Omental fat pad (tissue), 4 donors: Measurements from ENCODE around the gene GLE1. TPM values are rescaled to one million over a fixed set of nuclear protein-coding genes. Genes with fewer than 3 reads are reported as not detected.
"Not testable (repeated sequence)": the region's sequence is repeated elsewhere in the genome, so short reads cannot be mapped to it uniquely, and the experiment has no call there.

Source experiments
- ATAC-seq: fragments of 150-250 bp; one replicate; pipeline ENCODE4 v1.9.1; 2016; ENCODE audit warnings: mild to moderate bottlenecking, moderate library complexity; ENCODE audit not compliant: low FRiP score
- DNase-seq: peaks from one replicate; pipeline ENCODE4 v3.0.0-alpha.2; 2019; ENCODE audit warnings: low spot score
- CTCF ChIP-seq, 3 donors: fragments of 450-650 bp; IDR thresholded peaks; one replicate each; pipeline ENCODE4 v1.5.1; 2016 to 2017; ENCODE audit warnings: antibody characterized with exemption in 3 of 3, mild to moderate bottlenecking in 3 of 3, moderate library complexity in 2 of 3
- small RNA-seq: library from RNA; depleted of rRNA; stranded (forward); fragments of <200 nt; gene quantifications from one replicate; pipeline ENCODE3, GENCODE V24; 2016
- total RNA-seq, 4 donors: library from RNA; depleted of rRNA; stranded (reverse); fragments of >200 nt; gene quantifications; one replicate each; pipeline ENCODE4 v1.1.0, GENCODE V29; 2016

GLE1 gene
- total RNA-seq, 4 donors from 2014 or later, result 13.0 to 22.4 (median 19.9) TPM

DNA sequence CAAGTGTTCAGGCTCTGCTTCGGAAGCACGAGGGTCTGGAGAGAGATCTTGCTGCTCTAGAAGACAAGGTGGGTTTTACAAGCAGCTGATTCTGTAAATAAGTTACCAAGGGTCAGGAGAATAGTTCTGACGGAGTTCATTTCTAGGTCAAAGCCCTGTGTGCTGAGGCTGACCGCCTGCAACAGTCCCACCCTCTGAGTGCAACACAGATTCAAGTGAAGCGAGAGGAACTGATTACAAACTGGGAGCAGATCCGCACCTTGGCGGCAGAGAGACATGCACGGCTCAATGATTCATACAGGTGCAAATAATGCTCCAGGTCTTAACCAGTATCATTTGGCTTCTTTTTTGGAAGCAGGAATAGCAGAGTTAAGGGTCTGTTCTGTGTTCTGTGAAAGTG lies 72.7 kb downstream of the GLE1 start:
- TF ChIP-seq CTCF (IDR thresholded peaks at IDR 0.05), result no peak
- ATAC-seq, result no peak

DNA sequence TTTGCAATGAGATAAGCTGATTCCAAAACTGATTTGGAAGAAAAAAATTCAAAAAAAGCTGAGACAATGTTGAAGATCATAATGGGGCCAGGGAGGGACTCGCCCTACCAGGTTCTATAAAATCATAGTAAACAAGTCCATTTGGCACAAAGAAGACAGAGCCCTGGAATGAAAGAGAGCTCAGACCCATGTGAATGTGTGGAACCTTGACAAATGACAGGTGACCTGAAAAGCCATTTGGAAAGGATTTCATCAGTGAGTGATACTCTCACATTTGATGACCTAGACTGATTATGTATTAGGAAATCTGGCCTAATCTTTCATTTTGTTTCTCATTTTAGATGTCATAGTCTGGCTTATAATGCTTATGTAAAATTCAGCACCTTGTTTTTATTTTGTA lies 74.7 kb downstream of the GLE1 start:
- TF ChIP-seq CTCF (IDR thresholded peaks at IDR 0.05), result no peak
- DNase-seq (no peak), ATAC-seq (no peak)

More for the DNA sequence above, 72.7 kb downstream of the GLE1 start:
- no peak for DNase-seq

- ATAC-seq, result no peak
- no peak for TF ChIP-seq CTCF (IDR thresholded peaks at IDR 0.05)
- DNase-seq, result no peak
These were observed 76.2 kb downstream of the GLE1 start for GRCh38 chr9:128580731-128581130.

GRCh38 chr9:128585155-128585554 lies 80.6 kb downstream of the GLE1 start:
- DNase-seq, ATAC-seq: not testable (repeated sequence)

- DNase-seq, ATAC-seq: not testable (repeated sequence)
These were observed 82.4 kb downstream of the GLE1 start for GRCh38 chr9:128586934-128587333.

DNA sequence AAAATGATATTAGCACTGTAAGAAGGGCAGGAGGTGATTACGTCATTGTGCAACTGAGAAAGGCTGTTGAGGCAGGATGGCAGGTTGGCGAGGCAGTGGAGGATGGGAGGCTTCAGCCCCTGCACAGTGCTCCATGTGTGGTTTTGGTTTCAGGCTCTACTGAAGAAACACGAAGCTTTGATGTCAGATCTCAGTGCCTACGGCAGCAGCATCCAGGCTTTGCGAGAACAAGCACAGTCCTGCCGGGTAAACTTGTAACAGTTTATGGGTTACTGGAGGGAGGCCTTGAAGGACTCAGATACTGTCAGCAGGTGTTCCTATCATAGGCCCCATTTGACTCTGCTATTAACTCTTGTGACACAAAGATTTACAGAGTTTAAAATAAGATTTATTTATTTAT lies 82.9 kb downstream of the GLE1 start:
- ATAC-seq (no peak), DNase-seq (no peak)
- TF ChIP-seq CTCF (IDR thresholded peaks at IDR 0.05), result no peak

DNA sequence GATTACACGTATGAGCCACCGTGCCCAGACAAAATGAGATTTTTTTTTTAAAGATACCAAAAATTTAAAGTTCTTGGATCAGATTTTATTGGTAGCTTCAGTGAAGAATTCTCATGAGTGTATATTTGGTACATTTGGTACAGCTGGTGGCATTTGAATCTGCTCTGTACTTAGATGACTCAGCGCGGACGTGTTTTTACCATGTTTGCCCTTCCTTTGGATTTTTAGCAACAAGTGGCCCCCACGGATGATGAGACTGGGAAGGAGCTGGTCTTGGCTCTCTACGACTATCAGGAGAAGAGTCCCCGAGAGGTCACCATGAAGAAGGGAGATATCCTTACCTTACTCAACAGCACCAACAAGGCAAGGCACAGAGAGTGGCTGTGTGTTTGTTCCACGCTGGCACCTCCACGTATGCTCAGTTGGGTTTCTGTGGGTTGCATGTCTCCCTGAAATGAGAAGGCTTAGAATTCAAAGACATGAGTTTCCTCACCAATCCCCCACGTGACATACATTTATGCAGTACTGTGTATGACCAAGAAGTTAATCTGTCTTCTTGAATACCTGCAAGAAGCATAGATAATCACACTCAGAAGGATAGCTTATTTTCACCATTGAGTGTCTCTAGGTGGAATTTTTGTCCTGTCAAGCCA lies 84.2 kb downstream of the GLE1 start:
- DNase-seq, result no peak
- no peak for ATAC-seq
- no peak for TF ChIP-seq CTCF (IDR thresholded peaks at IDR 0.05)

Small RNA genes lying within 50 kb of the gene (small RNA-seq; reads per million reads assigned to genes)
- gene RNU7-171P, result not detected

Other genes starting within 250 kb of the GLE1 start
- 10 to 100 TPM; 63.0 to 99.8 (median 75.9) TPM for gene GOLGA2, start 228.7 kb upstream of the GLE1 start, total RNA-seq
- gene SWI5, start 228.4 kb upstream of the GLE1 start, total RNA-seq, result 10 to 100 TPM in 3 of 4 donors, 1 to 10 TPM in 1; 10.0 to 33.3 (median 25.2) TPM
- 10 to 100 TPM in 2 of 4 donors, 1 to 10 TPM in 2; 9.1 to 10.3 (median 9.9) TPM for gene TRUB2, start 182.3 kb upstream of the GLE1 start, total RNA-seq
- 10 to 100 TPM; 30.6 to 34.7 (median 32.8) TPM for gene COQ4, start 181.9 kb upstream of the GLE1 start, total RNA-seq
- gene SLC27A4, start 164.2 kb upstream of the GLE1 start, total RNA-seq, result 10 to 100 TPM; 13.2 to 25.4 (median 16.1) TPM
- gene URM1, start 133.3 kb upstream of the GLE1 start, total RNA-seq, result 10 to 100 TPM; 19.8 to 26.0 (median 23.8) TPM
- 10 to 100 TPM; 18.5 to 51.9 (median 24.1) TPM for gene CERCAM, start 83.9 kb upstream of the GLE1 start, total RNA-seq
- gene ODF2, start 48.7 kb upstream of the GLE1 start, total RNA-seq, result 10 to 100 TPM; 16.8 to 27.1 (median 20.8) TPM
- gene SPTAN1, start 47.9 kb downstream of the GLE1 start, total RNA-seq, result 100 to 1,000 TPM; 231 to 381 (median 300) TPM
- 10 to 100 TPM; 12.8 to 24.7 (median 21.3) TPM for gene DYNC2I2, start 152.1 kb downstream of the GLE1 start, total RNA-seq
- gene SET, start 184.5 kb downstream of the GLE1 start, total RNA-seq, result 100 to 1,000 TPM; 112 to 226 (median 139) TPM
- gene PKN3, start 197.8 kb downstream of the GLE1 start, total RNA-seq, result 10 to 100 TPM in 1 of 4 donors, 1 to 10 TPM in 3; 4.2 to 12.0 (median 7.5) TPM
- gene ZDHHC12, start 219.4 kb downstream of the GLE1 start, total RNA-seq, result 10 to 100 TPM; 23.6 to 40.6 (median 30.8) TPM